ENCODE measurements around the gene NTHL1. TPM values are rescaled to one million over a fixed set of nuclear protein-coding genes. Genes with fewer than 3 reads are reported as not detected.

NTHL1 gene
- total and polyA plus RNA-seq, 9 of the 15 experiments (the other 6 are each of a cell fraction or from before 2014, with no cell fraction given) = 1.1 to 58.8 (median 17.6) TPM

- peak; percentile 82; the same call in 1 of the 2 replicates for TF ChIP-seq KLF1 (tag; IDR thresholded peaks at IDR 0.05)
- peak in 1 of 2 experiments; percentile 50; a peak in 1 of 4 replicates for TF ChIP-seq SRF (CRISPR knock-in tag; IDR thresholded peaks at IDR 0.05)
- TF ChIP-seq RERE (CRISPR knock-in tag; IDR thresholded peaks at IDR 0.05; ENCODE audit: borderline replicate concordance) = no peak
- no peak for TF ChIP-seq ARID3B (CRISPR knock-in tag; IDR thresholded peaks at IDR 0.05; ENCODE audit: borderline replicate concordance)
- no peak for TF ChIP-seq ZNF212 (CRISPR knock-in tag; IDR thresholded peaks at IDR 0.05)
- TF ChIP-seq ID3 (CRISPR knock-in tag; IDR thresholded peaks at IDR 0.05) = no peak
- TF ChIP-seq ID3 (tag; IDR thresholded peaks at IDR 0.05) = peak; percentile 86
- peak; percentile 72; the same call in 1 of the 2 replicates for TF ChIP-seq ZZZ3 (IDR thresholded peaks at IDR 0.05)
- TF ChIP-seq FOXJ2 (tag; IDR thresholded peaks at IDR 0.05) = peak; percentile 59; the same call in 1 of the 2 replicates
- TF ChIP-seq NCOA1 (IDR thresholded peaks at IDR 0.05; ENCODE audit: low read depth) = no peak
- TF ChIP-seq SRSF9 (IDR thresholded peaks at IDR 0.05; ENCODE audit: borderline replicate concordance, low read depth, low read length) = no peak
- no peak for TF ChIP-seq BACH1 (tag; IDR thresholded peaks at IDR 0.05)
- TF ChIP-seq CXXC5 (CRISPR knock-in tag; IDR thresholded peaks at IDR 0.05) = peak; percentile 90
- no peak for TF ChIP-seq MAFG (tag; conservative IDR thresholded peaks at IDR 0.05)
- 0 out of 2 replicates have a peak, but pooled peaks have one; percentile 38 for TF ChIP-seq DIDO1 (tag; IDR thresholded peaks at IDR 0.05; ENCODE audit: low read depth)
- peak in 1 of 2 experiments; percentile 73; a peak in 3 of 4 replicates for TF ChIP-seq TEAD1 (CRISPR knock-in tag; IDR thresholded peaks at IDR 0.05)
- no peak for TF ChIP-seq BRF1 (IDR thresholded peaks at IDR 0.05; ENCODE audit: borderline replicate concordance, extremely low read depth, insufficient read length)
- peak; percentile 82 for TF ChIP-seq TAF9B (IDR thresholded peaks at IDR 0.05; ENCODE audit: partially characterized antibody)
- no peak for TF ChIP-seq IRF1 (CRISPR knock-in tag; IDR thresholded peaks at IDR 0.05; ENCODE audit: borderline replicate concordance)
- peak; percentile 98 for TF ChIP-seq RBFOX2 (IDR thresholded peaks at IDR 0.05; ENCODE audit: low read depth, low read length)
These were observed 37.7 kb downstream of the NTHL1 start, which contains the start of gene ZNF598 (continued) for GRCh38 chr16:2009791-2010510.

All from K562 (cell line).